A673 (cell line): ENCODE data around the gene SFXN2.

Source experiments
- EZH2 ChIP-seq: fragments of 200-600 bp; sonication (generic); IDR thresholded peaks from 2 replicates; pipeline ENCODE4 v1.6.1; 2017; ENCODE audit warnings: borderline replicate concordance, low read depth, mild to moderate bottlenecking, mixed read lengths, antibody characterized with exemption, low read length; ENCODE audit not compliant: poor library complexity, severe bottlenecking
- TF ChIP-seq, protein P1 (sequence below): fragments of 300-800, 200-600 bp; sonication (generic); conservative IDR thresholded peaks from 2 replicates; pipeline ENCODE4 v1.5.1; 2017; ENCODE audit warnings: low read depth, mild to moderate bottlenecking, antibody characterized with exemption, low read length, moderate library complexity, mixed read lengths

DNA sequence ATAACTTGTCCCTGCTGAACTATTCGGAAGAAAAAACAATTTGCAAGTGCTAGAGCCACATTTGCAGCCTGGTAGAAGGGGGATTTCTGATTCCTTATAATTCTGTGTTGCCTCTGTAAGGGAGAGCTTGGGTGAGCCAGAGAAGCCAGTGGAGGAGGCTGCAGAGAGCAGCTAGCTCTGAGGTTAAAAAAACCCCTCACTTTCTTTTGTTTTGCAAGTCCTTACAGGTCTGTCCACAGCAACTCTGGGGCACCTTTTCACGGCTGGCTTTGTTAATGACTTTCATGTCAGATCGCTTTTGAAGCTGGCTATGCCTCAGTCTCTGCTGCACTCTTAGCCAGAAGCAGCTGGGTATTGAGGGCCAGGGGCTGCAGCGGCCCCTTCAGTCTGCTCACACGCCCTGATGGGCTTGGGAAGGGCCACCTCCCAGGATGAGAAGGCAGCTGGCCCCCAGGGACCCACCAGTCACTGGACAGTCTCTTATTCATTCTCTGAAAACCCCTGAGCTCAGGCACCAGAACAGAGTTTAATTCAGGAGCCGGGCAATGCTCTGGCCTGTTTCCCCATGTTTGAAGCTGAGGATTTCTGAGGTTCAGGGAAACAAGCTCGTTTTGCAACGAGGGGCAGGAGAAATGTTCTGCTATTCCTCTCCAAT, 39.3 kb upstream of the SFXN2 start:
- TF ChIP-seq, protein P1, sequence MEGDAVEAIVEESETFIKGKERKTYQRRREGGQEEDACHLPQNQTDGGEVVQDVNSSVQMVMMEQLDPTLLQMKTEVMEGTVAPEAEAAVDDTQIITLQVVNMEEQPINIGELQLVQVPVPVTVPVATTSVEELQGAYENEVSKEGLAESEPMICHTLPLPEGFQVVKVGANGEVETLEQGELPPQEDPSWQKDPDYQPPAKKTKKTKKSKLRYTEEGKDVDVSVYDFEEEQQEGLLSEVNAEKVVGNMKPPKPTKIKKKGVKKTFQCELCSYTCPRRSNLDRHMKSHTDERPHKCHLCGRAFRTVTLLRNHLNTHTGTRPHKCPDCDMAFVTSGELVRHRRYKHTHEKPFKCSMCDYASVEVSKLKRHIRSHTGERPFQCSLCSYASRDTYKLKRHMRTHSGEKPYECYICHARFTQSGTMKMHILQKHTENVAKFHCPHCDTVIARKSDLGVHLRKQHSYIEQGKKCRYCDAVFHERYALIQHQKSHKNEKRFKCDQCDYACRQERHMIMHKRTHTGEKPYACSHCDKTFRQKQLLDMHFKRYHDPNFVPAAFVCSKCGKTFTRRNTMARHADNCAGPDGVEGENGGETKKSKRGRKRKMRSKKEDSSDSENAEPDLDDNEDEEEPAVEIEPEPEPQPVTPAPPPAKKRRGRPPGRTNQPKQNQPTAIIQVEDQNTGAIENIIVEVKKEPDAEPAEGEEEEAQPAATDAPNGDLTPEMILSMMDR = no peak
- TF ChIP-seq EZH2 = no peak
